SU-DHL-6 (cell line): ENCODE data around the gene ARHGAP29.

Experiments
- CTCF ChIP-seq: fragments of 200-600 bp; sonication (generic); IDR thresholded peaks from one replicate; pipeline ENCODE4 v1.5.1; 2017; ENCODE audit warnings: antibody characterized with exemption, mild to moderate bottlenecking, low read length, moderate library complexity; ENCODE audit not compliant: insufficient read depth, poor library complexity, severe bottlenecking
- EZH2phosphoT487 ChIP-seq: fragments of 200-600 bp; sonication (generic), shearing (Covaris generic); conservative IDR thresholded peaks from 2 replicates; pipeline ENCODE4 v1.6.1; 2018; ENCODE audit warnings: mild to moderate bottlenecking, antibody characterized with exemption, low read length, moderate library complexity, mixed read lengths

- TF ChIP-seq CTCF (no peak), EZH2phosphoT487 (no peak)
These were observed 20.1 kb upstream of the ARHGAP29 start for GRCh38 chr1:94257444-94257843.
